Nucleus accumbens (tissue), 56 donors: ENCODE measurements around the gene CHSY1.

Source experiments
- DNase-seq, 56 donors: peaks; one replicate each; lab custom pipeline; 2025; lab: John Stamatoyannopoulos, UW

The CHSY1 gene

DNA sequence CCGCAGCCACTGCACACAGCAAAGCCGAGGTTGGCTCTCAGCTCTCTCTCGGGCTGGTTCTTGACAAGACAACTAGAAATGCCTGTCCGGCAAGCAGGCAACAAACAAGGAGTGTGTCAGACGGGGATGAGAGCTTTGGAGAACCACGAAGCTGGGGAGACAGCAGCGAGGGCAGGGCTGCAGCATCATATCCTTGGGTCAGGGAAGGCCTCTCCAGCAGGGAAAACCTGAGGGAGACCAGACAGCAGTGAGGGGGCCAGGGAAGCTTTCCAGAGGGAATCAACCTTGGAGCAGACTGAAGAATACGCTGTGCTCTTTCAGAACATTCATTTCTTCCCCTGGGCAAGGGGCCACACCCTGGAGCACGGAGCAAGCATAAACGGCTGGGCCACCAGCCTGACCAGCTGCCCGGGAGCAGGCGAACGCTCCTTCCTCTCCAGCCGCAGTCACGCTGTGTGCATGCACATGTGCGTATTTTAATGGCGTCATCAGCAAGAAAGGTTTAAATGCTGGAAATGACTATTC, 58.7 kb downstream of the CHSY1 start:
- peak in 15 of 56 donors; percentile 9 to 56 (median 27) for DNase-seq

DNA sequence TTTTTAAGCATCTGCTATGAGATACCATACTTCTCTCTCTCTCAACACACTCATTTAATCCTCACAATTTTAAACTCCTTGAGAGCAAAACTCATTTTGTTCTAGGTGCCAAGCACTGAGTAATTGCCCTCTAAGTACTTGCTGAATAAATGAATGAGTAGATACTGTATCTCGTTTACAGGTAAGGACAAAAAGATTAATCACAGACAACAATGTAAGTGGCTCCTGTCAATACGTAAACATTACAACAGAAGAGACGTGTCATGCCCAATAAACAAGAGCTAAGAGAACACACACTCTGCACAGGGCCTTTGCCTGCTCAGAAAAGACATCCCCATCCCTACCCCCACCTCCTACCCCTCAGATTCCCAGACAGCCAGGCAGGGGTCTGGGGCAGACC, 59.8 kb downstream of the CHSY1 start:
- no peak for DNase-seq

DNA sequence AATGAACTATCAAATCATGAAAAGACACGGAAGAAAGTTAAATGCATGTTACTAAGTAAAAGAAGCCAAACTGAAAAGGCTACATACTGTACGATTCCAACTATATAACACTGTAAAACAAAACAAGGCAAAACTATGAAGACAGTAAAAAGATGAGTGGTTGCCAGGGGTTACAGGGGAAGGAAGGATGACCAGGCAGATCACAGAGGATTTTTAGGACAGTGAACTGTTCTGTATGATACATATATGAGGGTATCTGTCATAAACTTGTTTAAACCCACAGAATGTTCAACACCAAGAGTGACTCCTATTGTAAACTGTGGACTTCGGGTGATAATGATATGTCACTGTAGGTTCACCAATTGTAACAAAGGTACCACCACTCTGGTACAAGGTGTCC, 60.6 kb downstream of the CHSY1 start:
- DNase-seq = no peak

DNA sequence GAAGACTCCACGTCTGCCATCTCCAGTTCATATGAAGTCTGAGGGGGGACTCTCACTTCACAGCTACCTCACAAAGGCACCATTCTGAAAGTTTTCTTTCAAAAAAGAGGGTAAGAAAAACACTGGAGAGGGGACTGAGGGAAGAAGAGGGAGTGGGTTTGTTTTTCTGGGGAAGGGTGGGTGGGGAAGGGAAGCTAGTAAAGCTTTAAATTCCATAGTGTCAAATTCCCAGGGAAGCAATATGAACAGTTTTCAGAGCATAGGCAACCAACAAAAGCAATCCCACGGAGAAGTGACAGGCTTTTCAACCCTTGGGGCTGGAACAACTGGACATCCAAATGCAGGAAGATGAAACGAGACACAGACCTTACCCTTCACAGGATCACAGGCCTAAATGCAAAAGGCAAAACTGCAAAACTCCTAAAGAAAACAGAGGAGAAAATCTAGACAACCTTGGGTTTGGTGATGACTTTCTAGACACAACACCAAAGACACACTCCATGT, 61.7 kb downstream of the CHSY1 start:
- no peak for DNase-seq

DNA sequence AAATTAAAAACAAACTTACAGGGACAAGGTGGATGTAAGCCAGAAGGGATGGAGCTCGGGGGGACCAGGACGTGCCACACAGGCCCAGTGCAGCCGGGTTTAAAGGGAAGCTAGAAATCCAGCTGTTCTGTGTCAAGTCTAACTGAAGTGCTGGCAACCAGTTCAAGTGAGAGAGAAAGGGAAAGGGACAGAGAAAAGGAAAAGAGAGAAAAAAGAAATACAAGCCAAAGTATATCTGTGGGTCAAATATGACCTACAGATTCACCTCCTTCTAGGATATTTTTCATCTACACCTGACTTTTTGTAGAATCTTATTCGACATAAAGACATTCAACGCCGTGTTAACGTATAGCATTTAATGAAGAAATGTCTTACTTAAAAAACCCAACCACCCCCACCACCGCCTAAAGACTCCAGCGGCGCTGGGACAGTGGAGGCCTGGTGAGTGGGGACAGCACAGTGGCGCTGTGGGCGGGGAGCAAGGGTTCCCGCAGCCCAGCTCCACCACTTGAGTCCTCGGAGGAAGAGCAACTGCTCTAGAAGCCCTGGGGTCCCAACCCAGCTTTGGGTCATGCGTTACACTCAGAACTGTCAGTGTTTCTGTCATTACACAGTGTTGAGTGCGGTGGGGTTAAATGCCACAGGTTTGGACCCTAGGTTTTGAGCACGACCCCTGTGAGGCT, 62.3 kb downstream of the CHSY1 start:
- DNase-seq = no peak

DNA sequence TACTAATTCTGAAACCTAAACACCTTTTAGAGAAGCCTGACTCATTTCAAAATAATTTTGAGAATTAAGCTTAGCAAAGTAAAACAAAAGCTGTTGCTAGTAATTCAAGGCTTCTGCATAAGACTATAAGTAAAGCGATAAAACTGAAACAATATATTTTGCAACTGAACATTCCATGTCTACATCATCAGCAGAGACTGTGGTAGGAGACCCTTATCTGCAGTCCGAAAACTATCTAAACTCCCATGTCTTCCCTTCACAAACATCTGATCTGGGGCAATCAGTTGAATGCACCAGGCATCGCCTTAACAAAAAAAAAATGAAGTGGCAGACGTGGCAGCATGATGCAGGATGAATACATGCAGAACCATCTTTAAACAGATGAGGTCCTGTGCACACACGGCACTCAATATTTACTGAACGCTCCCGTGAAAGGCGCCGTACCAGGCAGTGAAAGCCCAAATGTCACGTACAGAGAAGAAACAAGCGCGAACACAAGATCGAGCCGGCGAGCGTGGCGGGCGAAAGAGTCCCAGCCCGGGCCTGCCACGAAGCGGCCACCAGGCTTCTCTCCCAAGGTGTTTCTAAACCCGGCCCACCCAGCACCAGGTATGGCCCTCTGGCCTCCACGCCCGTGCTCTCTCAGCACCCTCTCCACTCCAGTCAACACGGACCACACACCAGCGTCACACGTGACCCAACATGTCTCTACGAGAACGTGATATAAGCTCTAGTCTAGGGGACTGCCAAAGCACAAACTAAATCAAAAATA, 63.0 kb downstream of the CHSY1 start:
- no peak for DNase-seq

DNA sequence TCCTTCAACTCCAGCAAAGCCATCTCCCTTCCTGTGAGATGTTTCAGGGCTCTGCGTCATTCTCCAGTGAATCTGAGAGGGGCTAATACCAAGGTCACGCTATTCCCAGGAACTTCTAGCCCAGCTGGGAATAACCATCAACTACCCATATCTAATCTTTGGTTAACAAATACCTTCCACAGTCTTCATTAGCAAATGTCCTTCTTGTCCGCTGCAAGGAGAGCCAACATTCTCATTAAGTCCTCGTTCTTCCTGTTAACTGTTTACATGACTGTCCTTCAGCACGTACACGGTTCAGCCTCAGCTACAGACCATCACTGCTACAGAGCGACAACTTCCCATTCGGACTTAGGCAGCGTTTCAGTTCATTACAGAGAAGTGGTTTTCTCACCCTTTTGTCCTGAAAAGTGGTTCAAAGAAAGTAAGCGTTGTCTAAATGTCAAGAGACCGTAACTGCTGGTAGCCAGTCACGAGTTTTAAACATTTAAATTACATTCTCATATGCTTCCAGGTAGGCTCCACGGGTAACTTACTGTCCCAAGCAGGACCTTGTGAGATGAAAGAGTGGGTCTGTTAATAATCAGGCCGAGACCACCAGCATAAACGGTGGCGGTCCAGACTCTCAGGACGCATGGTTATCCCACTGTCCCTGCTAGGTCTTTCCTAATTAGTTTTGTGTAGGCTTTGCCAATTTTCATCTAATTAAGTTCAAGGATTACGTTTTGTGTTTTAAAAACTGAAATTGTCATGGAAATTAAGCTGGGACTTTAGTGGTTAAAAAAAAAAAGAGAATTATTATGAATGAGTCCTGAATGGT, 63.8 kb downstream of the CHSY1 start:
- no peak for DNase-seq

DNA sequence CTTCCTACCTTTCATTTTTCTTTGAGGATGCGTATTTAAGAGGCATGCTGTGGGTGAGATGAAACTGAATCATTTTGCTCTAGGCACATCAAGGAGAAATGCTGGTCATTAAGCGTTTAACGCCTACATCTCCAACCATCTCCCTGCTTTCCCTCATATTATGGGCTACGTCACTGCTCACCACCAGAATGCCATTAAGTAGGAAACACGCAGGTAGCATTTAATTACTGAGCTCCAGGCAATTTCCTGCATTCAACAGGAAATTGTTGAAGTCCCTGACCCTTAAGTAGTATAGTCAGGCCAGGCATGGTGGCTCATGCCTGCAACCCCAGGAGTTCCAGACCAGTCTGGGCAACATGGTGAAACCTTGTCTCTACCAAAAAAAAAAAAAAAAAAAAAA, 66.1 kb downstream of the CHSY1 start:
- no peak for DNase-seq

DNA sequence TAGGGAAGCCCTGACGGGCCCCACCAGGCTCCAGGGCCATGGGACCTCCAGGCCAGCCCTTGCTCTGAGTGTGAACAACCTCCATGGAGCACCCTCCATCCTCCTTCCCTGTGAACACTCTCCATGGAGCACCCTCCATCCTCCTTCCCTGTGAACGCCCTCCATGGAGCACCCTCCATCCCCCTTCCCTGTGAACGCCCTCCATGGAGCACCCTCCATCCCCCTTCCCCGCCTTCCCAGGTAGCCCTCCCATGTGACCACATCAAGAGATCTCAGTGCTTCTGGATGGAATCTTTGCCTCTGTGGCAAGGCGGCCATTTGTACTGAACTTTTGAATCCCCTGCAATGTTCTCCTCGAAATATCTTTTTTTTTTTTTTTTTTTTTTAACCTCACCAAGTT, 66.5 kb downstream of the CHSY1 start:
- no peak for DNase-seq

DNA sequence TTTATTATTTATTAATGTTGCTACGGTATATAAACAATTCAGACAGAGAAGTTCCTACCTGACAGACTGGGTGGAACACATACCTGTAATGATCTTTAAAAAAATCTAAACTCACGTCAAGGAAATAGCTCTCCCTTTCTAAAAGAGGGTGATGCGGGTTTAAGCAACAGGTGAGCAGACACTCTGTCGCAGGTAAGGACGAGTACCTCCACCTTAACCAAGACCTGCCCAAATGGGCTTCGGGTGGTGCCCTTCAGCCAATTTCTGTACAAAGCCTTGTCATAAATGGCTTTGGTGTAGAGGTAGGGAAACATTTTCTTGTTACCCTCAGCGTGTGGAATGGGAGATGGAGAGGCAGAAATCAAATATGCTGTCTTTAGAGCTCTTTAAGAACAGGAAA, 67.0 kb downstream of the CHSY1 start:
- DNase-seq = no peak

DNA sequence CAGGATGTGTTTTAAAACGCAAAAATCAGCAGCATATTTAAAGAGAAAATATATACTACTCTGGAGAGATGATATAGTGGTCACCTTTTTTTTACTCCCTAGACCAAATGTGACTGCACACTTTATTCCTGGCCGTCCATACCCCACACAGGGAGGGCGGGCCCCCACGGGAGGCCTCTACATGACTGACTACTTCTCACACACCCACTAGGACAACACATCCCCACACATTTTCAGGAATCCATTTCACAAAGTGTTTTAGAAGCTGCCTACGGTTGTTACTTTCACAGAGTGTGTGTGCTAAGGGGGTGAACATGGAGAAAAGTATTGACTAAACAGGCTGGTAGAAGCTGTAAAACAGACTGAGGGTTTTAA, 67.9 kb downstream of the CHSY1 start:
- DNase-seq = no peak

DNA sequence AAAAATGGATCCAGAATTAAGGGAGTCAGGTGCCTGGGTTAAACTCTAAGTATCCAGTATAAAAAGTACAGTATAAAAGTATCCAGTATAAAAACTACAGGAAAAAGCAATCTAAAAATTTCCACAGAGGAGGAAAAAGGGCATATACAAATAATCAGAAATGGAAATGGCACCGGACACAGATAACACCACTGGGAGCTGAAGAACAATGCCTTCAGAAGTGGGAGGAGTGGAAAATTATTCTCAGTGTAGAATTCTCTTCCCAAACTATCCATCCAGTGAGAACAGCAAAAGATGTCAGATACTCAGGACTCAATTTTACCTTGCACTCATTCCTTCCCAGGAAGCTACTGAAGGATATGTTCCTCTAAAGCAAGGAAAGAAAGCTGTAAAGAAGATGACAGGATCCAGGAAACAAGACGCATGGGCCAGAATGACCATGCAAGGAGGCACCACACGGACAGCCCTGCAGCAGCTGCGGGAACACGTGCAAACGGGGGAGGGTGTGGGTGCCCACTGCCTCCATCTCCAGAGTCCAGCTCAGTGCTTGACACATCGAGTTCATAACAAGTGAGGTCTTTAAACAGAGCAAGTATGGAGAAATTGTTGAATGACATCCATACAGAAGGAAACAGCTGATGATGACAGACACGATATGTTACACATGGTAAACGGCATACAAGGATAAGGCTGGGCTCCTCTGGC, 68.5 kb downstream of the CHSY1 start:
- peak in 9 of 56 donors; percentile 18 to 49 (median 31) for DNase-seq

DNA sequence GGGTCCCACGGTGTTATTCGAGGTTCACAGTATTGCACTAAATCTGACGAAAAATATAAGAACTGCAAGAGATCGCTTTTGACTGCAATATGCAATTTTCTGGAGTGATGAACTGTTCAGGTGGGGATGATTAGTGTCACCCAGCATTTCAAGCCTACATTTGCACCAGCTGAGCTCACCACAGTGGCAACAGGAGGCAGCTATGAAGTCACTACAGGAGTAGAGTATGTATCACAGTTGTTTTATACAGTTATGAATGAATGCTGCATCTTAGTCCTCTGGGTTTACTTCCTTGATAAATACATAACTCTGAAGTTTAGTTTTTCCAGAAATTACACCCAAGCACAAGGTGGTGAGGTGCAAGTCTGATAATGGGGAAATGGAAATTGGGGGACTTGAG, 69.6 kb downstream of the CHSY1 start:
- DNase-seq = no peak

DNA sequence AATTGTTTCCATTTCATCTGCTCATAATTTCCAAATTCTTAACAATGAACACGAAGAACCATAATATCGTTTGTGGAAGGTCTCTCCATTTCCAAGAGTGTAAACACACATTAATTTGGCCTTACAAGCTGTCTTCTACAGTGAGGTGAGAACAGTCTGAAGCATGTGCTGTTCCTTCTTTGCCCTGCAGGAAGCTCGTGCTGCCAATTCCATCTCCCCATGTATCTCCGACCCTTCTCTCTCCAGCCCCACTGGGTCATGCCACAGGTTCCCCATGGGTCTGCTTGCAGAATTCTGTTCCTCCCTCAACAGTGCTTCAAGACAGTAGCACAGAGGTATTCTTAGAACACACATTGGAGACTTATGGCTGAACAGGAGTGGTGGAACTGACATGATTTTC, 70.5 kb downstream of the CHSY1 start:
- no peak for DNase-seq

DNA sequence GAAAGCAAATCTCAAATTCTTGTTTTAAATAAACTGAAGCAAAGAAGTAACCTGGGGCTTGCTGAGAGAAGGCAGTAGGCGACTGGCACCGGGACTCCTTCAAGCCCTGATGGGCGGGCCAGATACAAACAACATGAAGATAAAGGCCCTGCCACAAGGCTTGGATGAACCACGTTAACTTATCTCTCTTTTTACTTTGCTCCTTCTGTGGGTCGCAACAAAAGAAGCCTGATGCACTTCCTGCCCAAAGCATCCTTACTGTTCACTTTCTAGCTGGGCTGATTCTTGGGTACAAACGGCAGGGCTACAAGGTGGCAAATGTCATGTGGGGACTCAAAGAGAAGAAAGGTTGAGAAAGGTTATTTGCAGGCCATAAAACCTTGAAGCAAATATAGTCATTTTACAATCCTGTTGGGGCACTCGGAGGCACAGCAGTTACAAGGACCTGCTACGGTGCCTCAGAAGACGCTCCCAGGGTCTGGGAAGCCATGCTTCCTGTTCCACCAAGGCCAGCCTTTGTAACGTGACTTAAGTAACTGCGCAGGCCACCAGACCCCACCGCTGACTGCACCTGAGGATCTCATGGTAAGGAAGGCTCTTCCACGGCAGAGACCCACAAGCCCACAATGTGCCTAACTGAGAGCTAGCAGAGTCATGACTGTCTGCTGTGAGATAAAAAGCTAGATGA, 71.1 kb downstream of the CHSY1 start:
- no peak for DNase-seq

DNA sequence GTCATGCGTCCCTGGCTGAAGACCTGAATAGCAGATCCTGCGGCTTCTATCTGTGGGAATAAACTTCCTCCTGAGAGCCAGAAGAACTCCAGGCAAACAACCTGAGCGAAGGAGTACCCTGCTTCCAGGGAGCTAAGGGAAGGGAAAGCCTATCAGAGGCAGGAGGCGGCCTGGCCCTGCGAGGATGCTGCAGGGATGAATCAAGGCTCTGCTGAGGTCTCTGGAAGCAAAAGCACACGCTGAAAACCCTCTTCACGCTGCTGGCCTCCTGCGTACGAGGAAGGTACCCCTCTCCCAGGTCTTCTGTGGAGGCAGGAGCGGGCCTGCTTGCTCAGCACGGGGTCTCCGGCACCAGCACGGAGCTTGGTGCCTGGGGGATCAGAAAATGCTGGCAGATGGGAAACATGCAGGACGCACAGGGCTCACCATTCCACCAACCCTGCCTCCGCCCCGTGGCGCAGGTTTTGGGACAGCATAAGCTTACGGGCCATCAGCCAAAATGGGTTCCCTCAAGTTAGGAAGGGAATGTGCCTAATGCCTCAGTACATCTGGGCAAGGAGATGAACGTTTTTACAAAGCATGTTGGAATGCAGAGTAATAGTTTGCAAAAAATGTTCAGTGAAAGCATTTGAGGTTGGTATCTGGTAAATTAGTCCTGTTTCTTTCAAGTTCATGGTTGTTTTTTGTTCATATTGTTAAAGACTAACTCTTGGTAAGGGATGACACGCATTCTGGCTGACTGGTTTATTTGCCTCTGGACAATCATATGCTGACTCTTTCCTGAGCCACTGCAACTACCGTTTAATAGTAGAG, 72.3 kb downstream of the CHSY1 start:
- DNase-seq = no peak

DNA sequence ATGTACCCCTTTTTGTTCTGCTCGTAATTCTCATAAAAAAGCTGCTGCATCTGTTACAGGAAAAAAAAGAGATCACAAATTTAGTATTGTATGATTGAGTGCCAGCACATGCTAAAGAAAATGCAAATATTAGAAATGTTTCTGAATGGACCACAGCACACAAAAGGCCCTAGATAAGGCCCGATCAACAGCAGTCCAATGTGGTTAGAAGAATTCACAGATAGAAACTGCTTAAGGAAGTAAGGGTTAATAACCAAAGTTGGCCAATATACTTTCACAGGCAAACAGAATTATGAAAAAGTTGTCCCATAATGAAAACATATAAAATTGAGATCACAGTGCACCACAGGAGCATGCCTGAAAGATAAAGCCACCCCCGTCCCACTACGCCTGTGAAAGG, 72.9 kb downstream of the CHSY1 start:
- no peak for DNase-seq

DNA sequence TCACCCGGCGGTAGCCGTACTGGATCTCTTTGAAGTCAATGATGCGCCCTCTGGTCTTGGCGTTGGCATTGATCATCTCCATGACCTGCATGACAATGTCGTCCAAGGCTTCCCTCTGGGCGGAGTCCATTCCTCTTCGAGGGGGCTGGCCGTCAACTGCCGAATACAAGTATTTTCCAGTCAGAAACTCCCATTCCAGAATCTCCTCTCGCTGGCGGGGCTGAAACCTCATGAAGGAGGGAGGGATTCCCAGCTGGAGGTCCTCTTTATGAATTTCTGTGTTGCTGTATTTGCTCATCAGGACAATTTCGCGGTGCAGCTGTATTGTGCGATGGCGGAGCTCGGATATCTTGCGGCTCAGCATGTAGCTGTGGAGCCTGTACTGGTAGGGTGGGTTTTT, 73.4 kb downstream of the CHSY1 start:
- no peak for DNase-seq

DNA sequence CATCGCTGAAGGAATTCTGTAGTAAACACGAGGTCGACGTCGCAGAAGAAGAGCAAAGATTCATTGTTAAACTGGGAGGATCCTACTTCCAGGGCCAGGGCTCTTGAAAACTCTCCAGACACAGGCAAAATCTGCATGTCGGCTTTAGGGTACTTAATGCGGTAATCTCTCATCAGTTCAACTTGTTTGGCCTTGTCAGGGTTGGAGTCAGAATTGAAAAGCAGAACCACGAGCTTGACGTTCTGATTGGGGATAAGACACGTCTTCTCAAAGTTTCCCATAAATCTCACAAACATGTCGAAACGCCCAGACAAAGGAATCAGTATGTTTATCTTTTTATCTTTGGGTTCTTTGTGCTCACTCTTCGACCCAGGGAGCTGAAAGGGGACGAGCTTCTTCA, 74.0 kb downstream of the CHSY1 start:
- no peak for DNase-seq
